Occipital lobe (tissue), 2 donors: ENCODE data around the gene SEC22A. TPM values are rescaled to one million over a fixed set of nuclear protein-coding genes. Genes with fewer than 3 reads are reported as not detected.

Experiments
- DNase-seq: peaks from one replicate; lab custom pipeline; 2025; lab: John Stamatoyannopoulos, UW
- total RNA-seq: library from RNA; depleted of rRNA; stranded (reverse); fragments of >200 nt; gene quantifications from one replicate; pipeline ENCODE4 v1.2.3, GENCODE V29; 2014

Gene SEC22A
- total RNA-seq, 1 donor from 2014 or later, result 62.2 TPM

GRCh38 chr3:123302961-123303360 lies 101.2 kb downstream of the SEC22A start:
- DNase-seq, result no peak

- no peak for DNase-seq
Observed at GRCh38 chr3:123303976-123304560, 102.3 kb downstream of the SEC22A start.

- DNase-seq, result no peak
Observed at GRCh38 chr3:123305192-123305591, 103.4 kb downstream of the SEC22A start.

GRCh38 chr3:123307064-123307463 lies 105.3 kb downstream of the SEC22A start:
- no peak for DNase-seq

- no peak for DNase-seq
Observed at GRCh38 chr3:123310186-123310585, 108.4 kb downstream of the SEC22A start.

GRCh38 chr3:123310741-123311140 lies 109.0 kb downstream of the SEC22A start:
- DNase-seq, result no peak

- DNase-seq, result no peak
Observed at GRCh38 chr3:123311201-123311600, 109.5 kb downstream of the SEC22A start.

- no peak for DNase-seq
Observed at GRCh38 chr3:123312331-123313265, 110.9 kb downstream of the SEC22A start.

- DNase-seq, result no peak
Observed at GRCh38 chr3:123313889-123314288, 112.1 kb downstream of the SEC22A start.

- DNase-seq, result no peak
Observed at GRCh38 chr3:123314359-123315270, 112.9 kb downstream of the SEC22A start.

GRCh38 chr3:123315271-123315595 lies 113.5 kb downstream of the SEC22A start:
- no peak for DNase-seq

- DNase-seq, result no peak
Observed at GRCh38 chr3:123317716-123318115, 116.0 kb downstream of the SEC22A start.

- no peak for DNase-seq
Observed at GRCh38 chr3:123318374-123318773, 116.6 kb downstream of the SEC22A start.

- DNase-seq, result no peak
Observed at GRCh38 chr3:123319760-123320159, 118.0 kb downstream of the SEC22A start.

GRCh38 chr3:123320221-123320620 lies 118.5 kb downstream of the SEC22A start:
- no peak for DNase-seq

GRCh38 chr3:123321806-123322205 lies 120.1 kb downstream of the SEC22A start:
- no peak for DNase-seq

GRCh38 chr3:123322866-123323265 lies 121.1 kb downstream of the SEC22A start:
- no peak for DNase-seq

Other genes starting within 250 kb of the SEC22A start
- gene SEMA5B, start 174.2 kb upstream of the SEC22A start, total RNA-seq, result 9.8 TPM
- gene PDIA5, start 134.9 kb upstream of the SEC22A start, total RNA-seq, result 3.1 TPM
- 30.7 TPM for gene ADCY5, start 247.1 kb downstream of the SEC22A start, total RNA-seq